Esophagus (tissue), 2 donors: ENCODE measurements around the gene PREX1. TPM values are rescaled to one million over a fixed set of nuclear protein-coding genes. Genes with fewer than 3 reads are reported as not detected.

Experiments
- H3K27ac ChIP-seq, 2 donors: one replicate each; pipeline ENCODE4 v1.5.1; 2013; ENCODE audit warnings: low read depth in 2 of 2, mild to moderate bottlenecking in 2 of 2, inconsistent platforms in 1 of 2, low read length in 1 of 2, moderate library complexity in 1 of 2
- H3K27me3 ChIP-seq, 2 donors: one replicate each; pipeline ENCODE4 v1.6.1; 2013; ENCODE audit warnings: low read length in 2 of 2, control low read depth in 1 of 2, mild to moderate bottlenecking in 1 of 2; ENCODE audit not compliant: insufficient read depth in 2 of 2, control insufficient read depth in 1 of 2
- H3K36me3 ChIP-seq, 2 donors: one replicate each; pipeline ENCODE4 v1.6.1; 2013; ENCODE audit warnings: low read length in 1 of 2; ENCODE audit not compliant: control insufficient read depth in 2 of 2, insufficient read depth in 2 of 2
- H3K4me1 ChIP-seq, 2 donors: one replicate each; pipeline ENCODE4 v1.6.1; 2013; ENCODE audit warnings: low read length in 1 of 2; ENCODE audit not compliant: control insufficient read depth in 2 of 2, insufficient read depth in 2 of 2
- H3K4me3 ChIP-seq, 2 donors: one replicate each; pipeline ENCODE4 v1.5.1; 2013; ENCODE audit warnings: low read length in 2 of 2, mild to moderate bottlenecking in 2 of 2, low read depth in 1 of 2, moderate library complexity in 1 of 2
- H3K9me3 ChIP-seq, 2 donors: one replicate each; pipeline ENCODE4 v1.6.1; 2013; ENCODE audit warnings: mild to moderate bottlenecking in 2 of 2, low read depth in 1 of 2, low read length in 1 of 2, moderate library complexity in 1 of 2; ENCODE audit not compliant: control insufficient read depth in 2 of 2, insufficient read depth in 1 of 2
- WGBS, 2 donors: extraction: QIAGEN DNeasy Blood & Tissue Kit; methylation state at CpG; one replicate each; pipeline ENCODE4 v1.1.7; 2013; 5-methylcytosine and 5-hydroxymethylcytosine counted together
- polyA plus RNA-seq, 2 donors: library from polyadenylated mRNA; stranded (reverse); fragments of 200-250 nt; gene quantifications; one replicate each; pipeline ENCODE4 v1.2.3, GENCODE V29; 2013
- donor health status: healthy with polysubstance abuse.
- donor health status: Bipolar disorder and iron deficiency.

The PREX1 gene
- polyA plus RNA-seq, 2 donors, result 2.5 to 3.0 TPM

DNA sequence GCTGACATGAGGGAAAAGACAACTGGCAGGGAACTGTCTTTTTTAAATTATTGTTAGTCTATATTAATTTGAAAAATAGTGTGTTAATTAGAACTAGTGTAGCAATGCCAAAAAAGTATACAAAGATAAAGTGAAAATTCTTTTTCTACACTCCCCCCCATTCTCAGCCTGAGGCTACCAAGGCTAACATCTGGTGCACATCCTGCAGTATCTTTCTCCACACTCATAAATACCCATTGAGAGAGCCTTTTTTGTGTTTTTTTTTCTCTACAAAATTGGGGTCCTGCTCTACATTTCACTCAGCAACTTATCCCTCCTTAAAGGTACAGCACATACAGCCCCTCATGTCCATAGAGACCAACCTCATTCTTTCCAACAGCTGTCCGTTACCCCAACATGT is 20.7 kb downstream of the PREX1 start:
- WGBS, 2 donors, result 93 to 95% methylated on average over 1 of the region's 1 CpG
- Histone ChIP-seq H3K36me3 (peaks cover 0 to 3% of the 10 kb centered on the region in 2 donors), H3K27me3 (no peaks in the 10 kb centered on the region), H3K9me3 (peaks cover 0 to 15% of the 10 kb centered on the region in 2 donors), H3K4me1 (no peaks in the 10 kb centered on the region), H3K4me3 (no peak overlapping the region), H3K27ac (no peak overlapping the region)

DNA sequence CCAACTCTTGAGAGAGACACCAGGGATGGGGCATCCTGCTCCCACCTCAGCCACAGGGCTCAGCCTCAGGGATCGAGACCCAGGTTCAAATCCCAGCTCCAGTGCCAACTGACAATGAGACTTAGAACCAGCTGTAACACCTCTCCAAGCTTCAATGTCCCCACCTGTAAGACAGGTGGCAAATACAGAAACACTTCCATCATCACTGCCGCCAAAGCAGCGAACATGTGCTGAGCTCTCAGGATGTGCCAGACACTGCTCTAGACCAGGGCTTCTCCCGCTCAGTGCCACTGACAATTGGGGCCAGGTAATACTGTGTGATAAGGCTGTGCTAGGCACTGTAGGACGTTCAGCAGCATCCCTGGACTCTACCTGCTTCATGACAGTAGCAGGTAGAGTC is 22.1 kb downstream of the PREX1 start:
- WGBS, 2 donors, result 82 to 89% methylated on average over 5 of the region's 5 CpGs
- Histone ChIP-seq H3K4me1 (no peaks in the 10 kb centered on the region), H3K27me3 (no peaks in the 10 kb centered on the region), H3K27ac (no peak overlapping the region), H3K9me3 (peaks cover 0 to 15% of the 10 kb centered on the region in 2 donors), H3K36me3 (peaks cover 0 to 3% of the 10 kb centered on the region in 2 donors), H3K4me3 (no peak overlapping the region)

DNA sequence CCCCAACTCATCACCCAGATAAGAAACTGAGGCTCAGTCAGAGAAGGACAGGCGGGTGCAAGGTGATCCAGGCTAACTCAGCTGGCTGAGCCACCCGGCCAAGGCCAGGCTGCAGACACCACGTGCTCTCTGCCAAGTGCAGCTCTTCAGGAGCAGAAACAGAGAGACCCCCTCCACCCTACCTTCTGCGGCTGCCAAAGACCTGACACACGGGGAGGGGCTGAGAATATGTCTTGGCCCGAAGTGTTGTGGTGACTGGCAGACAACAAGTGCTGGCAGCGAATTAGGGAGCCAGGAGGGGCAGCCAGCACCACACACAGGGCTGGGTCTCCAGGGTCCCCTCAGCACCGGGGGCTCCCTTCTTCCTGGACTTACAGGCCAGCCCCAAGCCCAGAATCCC is 22.5 kb downstream of the PREX1 start:
- H3K36me3 ChIP-seq, result peaks cover 0 to 3% of the 10 kb centered on the region in 2 donors
- H3K4me3 ChIP-seq, result no peak overlapping the region
- no peak overlapping the region for H3K27ac ChIP-seq
- no peaks in the 10 kb centered on the region for H3K27me3 ChIP-seq
- H3K4me1 ChIP-seq, result no peaks in the 10 kb centered on the region
- WGBS, 2 donors, result 74 to 76% methylated on average over 7 to 8 of the region's 8 CpGs
- H3K9me3 ChIP-seq, result peaks cover 0 to 15% of the 10 kb centered on the region in 2 donors

DNA sequence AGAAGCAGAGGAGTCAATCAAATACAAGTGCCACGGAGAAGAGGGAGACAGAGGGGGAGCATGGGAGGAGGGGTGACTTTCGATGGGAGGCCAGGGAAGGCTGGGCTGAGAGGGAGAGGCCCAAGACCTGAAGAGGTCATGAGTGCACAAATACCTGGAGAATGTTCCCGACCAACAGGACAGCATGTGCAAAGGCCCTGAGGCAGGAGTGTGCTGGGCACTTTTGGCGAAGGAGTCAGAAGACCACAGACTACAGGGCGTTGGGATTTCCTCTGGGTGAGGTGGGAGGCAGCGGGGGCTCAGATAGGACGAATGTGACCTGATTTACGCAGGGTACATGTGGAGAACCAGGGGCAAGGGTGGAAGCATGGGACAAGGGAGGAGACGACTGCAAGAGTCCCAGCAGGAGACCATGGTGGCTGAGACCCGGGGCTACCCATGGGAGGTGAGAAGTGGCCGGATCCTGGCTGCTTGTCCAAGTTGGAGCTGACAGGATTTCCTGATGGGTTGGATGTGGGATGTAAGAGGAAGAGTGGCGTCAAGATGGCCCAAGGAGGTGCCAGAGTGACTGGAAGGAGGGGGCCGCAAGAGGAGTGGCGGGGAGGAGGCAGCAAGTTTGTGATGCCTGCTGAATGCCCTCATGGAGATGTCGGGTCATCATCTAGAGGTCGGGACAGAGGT is 23.4 kb downstream of the PREX1 start:
- Histone ChIP-seq H3K4me1 (no peaks in the 10 kb centered on the region), H3K9me3 (peaks cover 0 to 15% of the 10 kb centered on the region in 2 donors), H3K27me3 (no peaks in the 10 kb centered on the region), H3K4me3 (no peak overlapping the region), H3K27ac (no peak overlapping the region), H3K36me3 (peaks cover 0 to 3% of the 10 kb centered on the region in 2 donors)
- WGBS, 2 donors, result 85 to 88% methylated on average over 16 of the region's 16 CpGs

DNA sequence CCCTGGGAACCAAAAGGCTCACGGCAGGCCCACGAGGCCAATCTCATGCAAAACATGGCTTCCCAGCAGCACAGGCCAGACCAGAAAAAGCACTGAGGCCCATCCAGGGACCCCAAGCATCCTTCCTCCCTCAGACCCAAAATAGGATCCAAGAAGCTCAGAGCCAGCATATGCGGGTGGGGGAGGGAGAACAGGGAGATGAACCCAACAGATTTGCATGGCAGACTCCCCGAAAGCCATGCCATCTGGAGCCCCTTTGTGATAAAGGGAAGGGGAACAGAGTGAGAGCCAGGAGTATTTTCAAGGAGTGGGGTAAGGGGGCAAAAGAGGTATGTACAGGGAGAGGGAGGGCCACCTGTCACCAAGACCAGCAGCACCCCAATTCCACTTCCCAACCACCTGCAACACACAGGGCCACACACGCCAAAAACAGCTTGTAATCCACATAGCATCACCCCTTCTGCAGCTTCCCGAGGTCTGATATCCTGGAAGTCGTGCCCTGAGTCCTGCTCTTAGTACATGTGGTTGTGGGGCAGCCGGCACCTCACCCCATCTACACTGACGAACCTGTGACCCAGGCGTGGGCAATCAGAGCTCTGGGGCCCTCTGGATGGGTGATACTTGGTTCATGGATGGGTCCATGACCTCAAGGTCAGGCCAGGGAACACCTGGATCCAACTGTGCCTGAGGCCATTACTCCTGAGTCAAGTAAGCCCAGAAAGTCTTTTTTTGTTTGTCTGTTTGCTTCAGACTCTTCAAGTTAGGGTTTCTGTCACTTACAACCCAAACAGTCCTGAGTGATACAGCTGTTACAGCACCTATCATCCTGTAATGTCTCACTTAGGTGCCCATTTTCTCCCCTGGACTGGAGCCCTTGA is 24.4 kb downstream of the PREX1 start:
- H3K4me3 ChIP-seq, result no peak overlapping the region
- H3K36me3 ChIP-seq, result peaks cover 0 to 3% of the 10 kb centered on the region in 2 donors
- no peak overlapping the region for H3K27ac ChIP-seq
- no peaks in the 10 kb centered on the region for H3K4me1 ChIP-seq
- 90 to 91% methylated on average over 10 of the region's 10 CpGs for WGBS, 2 donors
- no peaks in the 10 kb centered on the region for H3K27me3 ChIP-seq
- peaks cover 0 to 15% of the 10 kb centered on the region in 2 donors for H3K9me3 ChIP-seq

DNA sequence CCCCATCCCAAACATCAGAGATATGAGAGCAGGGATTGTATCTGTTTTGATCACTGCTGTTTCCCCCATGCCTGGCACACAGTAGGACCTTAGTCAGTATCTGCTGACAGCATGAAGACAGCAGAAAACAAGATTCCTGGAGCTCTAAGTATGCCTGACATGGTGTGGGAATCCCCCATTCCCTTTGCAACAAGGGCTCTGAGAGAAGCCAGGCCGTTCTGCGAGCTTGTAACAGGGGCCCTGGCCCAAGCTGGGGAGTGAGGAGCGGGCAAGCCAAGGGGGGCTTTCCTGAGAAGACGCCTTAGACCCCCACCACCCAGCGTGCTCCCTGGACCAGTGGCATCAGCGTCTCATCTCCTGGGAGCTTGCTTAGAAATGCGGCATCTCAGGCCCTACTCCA is 25.2 kb downstream of the PREX1 start:
- 90 to 92% methylated on average over 7 of the region's 7 CpGs for WGBS, 2 donors
- no peaks in the 10 kb centered on the region for H3K4me1 ChIP-seq
- no peaks in the 10 kb centered on the region for H3K27me3 ChIP-seq
- no peak overlapping the region for H3K27ac ChIP-seq
- H3K9me3 ChIP-seq, result peaks cover 0 to 12% of the 10 kb centered on the region in 2 donors
- peaks cover 0 to 3% of the 10 kb centered on the region in 2 donors for H3K36me3 ChIP-seq
- no peak overlapping the region for H3K4me3 ChIP-seq

DNA sequence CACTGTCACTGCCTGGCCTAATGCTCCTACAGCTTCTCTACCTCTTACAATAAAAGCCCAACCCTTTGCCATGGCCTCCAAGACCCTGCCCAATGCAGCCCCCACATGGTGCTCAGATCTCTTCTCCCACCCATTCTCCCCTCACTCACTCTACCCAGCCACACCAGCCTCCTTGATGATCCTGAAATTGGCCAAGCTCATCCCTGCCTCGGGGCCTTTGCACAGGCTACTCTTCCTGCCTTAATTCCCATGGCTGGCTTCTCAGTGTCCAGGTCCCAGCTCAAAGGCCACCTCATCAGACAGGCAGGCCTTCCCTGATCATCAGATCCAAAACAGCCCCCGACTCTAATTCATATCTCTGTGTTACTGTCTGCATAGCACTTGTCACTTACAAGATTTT is 25.6 kb downstream of the PREX1 start:
- H3K9me3 ChIP-seq, result peaks cover 0 to 11% of the 10 kb centered on the region in 2 donors
- H3K4me1 ChIP-seq, result no peaks in the 10 kb centered on the region
- H3K36me3 ChIP-seq, result peaks cover 0 to 3% of the 10 kb centered on the region in 2 donors
- no peak overlapping the region for H3K4me3 ChIP-seq
- 79 to 95% methylated on average over 2 of the region's 2 CpGs for WGBS, 2 donors
- H3K27ac ChIP-seq, result no peak overlapping the region
- no peaks in the 10 kb centered on the region for H3K27me3 ChIP-seq

DNA sequence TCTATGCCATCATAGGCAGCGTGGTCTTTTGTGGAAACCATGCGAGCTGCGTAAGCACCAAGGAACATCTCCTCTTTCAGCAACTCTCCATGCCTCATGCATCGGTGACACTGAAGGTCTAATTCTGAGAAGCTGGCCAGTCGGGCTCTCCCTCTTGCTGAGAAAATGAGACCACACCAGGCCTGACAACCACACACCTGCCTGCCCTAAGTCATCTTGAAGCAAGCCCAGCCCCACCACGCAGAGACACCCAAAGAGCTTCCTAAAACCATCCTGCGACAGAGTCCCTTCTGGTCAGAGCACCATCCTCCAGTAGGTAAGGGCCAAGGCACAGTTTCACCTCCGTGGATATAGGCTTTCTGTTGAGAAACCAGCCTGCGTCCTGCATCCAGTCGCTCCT is 26.6 kb downstream of the PREX1 start:
- Histone ChIP-seq H3K27ac (no peak overlapping the region), H3K9me3 (peaks cover 0 to 9% of the 10 kb centered on the region in 2 donors), H3K36me3 (peaks cover 0 to 3% of the 10 kb centered on the region in 2 donors), H3K4me1 (no peaks in the 10 kb centered on the region), H3K4me3 (no peak overlapping the region), H3K27me3 (no peaks in the 10 kb centered on the region)
- WGBS, 2 donors, result 90 to 93% methylated on average over 10 of the region's 10 CpGs

DNA sequence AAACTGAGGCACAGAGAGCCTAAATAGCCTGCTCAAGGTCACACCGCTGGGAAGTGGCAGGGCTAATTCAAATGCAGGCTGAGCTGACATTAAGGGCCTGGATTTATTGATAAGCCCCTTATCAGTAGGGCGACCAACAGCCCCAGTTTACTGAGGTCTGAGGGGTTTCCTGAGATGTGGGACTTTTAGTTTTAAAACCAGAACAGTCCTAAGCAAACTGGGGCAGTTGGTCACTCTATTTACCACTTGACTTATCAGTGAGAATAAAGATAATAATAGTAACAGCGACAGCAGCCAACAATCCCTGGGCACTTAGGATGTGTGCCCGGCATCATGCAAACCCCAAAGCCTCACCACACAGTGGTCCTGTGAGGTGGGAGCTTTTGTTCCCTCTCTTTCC is 27.6 kb downstream of the PREX1 start:
- WGBS, 2 donors, result 70 to 78% methylated on average over 4 of the region's 4 CpGs
- H3K27me3 ChIP-seq, result no peaks in the 10 kb centered on the region
- H3K4me1 ChIP-seq, result no peaks in the 10 kb centered on the region

More for the DNA sequence above, 27.6 kb downstream of the PREX1 start:
- H3K36me3 ChIP-seq, result peaks cover 0 to 3% of the 10 kb centered on the region in 2 donors
- no peak overlapping the region for H3K27ac ChIP-seq
- H3K9me3 ChIP-seq, result peaks cover 0 to 5% of the 10 kb centered on the region in 2 donors
- H3K4me3 ChIP-seq, result no peak overlapping the region
